GM12865 (cell line): ENCODE measurements around the gene TLCD4.

Source experiments
- DNase-seq: peaks from one replicate; pipeline ENCODE4 v3.0.0; 2010; ENCODE audit warnings: low read depth
- H3K4me3 ChIP-seq: 2 replicates; pipeline ENCODE4 v1.5.1; 2011; ENCODE audit warnings: mild to moderate bottlenecking, low read depth, low read length, control low read depth
- CTCF ChIP-seq: IDR thresholded peaks from 2 replicates; pipeline ENCODE4 v1.5.1; 2011; ENCODE audit warnings: low read length, control low read depth, low read depth, inconsistent platforms; ENCODE audit not compliant: insufficient read depth; ENCODE audit errors: missing control alignments

The TLCD4 gene

DNA sequence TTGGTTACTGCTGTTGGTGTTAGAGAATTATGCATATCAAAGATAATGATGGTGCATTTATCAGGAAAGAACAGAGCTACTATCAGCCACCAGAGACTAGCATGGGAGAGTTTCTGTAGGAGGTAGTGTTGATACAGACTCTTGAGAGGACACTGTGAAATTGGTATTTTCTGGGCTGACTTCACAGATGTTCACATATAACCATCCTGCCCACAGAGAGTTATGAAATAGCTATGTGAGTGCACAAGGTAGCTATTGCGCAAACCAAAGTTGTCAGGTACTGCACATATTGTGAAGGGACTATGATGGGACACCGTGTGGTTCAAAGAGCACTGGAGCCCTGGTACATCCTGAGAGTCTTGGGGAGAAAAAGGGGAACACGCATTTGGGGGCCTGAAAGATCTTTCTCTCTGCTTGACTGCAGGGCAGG lies 1.4 kb upstream of the TLCD4 start:
- DNase-seq: peak; percentile 17

GRCh38 chr1:95116580-95117206 lies 462 bp upstream of the TLCD4 start:
- H3K4me3 ChIP-seq: peak overlapping the region; percentile 76
- TF ChIP-seq CTCF: peak; percentile 61
- DNase-seq: peak; percentile 58

More for the DNA sequence above, 1.4 kb upstream of the TLCD4 start:
- H3K4me3 ChIP-seq: no peak overlapping the region
- TF ChIP-seq CTCF: no peak

GRCh38 chr1:95118067-95118499 lies 928 bp downstream of the TLCD4 start:
- DNase-seq: peak; percentile 21
- no peak for TF ChIP-seq CTCF
- no peak overlapping the region; the same call in none of the 2 replicates for H3K4me3 ChIP-seq

DNA sequence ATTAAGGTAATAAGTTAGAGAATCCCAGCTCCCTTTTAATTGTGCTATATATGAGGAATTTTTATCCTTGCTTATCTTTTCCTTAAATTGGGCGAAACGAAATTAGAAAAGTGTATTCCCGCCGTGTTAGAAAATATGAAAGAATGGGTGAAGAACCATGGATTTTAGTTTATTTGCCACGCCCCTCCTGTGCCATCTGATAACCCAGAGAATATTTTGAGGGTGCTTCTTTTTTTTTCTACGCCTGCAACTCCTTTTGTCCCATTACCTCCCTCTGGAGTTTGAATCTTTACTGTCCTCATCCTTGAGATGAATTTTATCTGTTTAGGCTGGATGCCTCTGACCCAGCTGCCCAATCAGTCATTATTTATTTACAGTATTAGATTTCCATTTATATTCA lies 1.6 kb downstream of the TLCD4 start:
- no peak for DNase-seq
- TF ChIP-seq CTCF: no peak
- H3K4me3 ChIP-seq: no peak overlapping the region

DNA sequence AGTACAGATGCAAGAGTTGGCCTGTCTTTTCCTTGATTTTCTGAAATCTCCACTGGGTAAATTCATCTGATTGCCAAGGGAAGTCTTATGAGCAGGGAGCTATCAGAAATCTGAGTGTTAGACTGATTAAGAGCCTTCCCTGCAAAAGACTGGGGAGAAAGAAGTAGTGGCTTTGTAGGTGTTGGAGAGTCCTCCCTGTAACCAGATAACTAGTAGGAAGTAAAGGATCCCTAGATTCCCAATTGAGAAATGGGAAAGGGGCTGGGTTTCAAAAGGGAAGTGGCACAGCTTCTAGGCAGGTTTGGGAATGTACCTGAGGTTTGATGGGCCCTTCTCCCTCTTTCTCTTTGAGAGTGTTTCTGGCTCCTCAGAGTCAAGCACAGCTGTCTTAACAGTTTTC lies 2.1 kb downstream of the TLCD4 start:
- TF ChIP-seq CTCF: no peak
- no peak for DNase-seq
- no peak overlapping the region for H3K4me3 ChIP-seq

- DNase-seq: no peak
- no peak overlapping the region for H3K4me3 ChIP-seq
- TF ChIP-seq CTCF: no peak
These were observed 5.1 kb downstream of the TLCD4 start for GRCh38 chr1:95122151-95122697.

GRCh38 chr1:95124342-95124741 lies 7.2 kb downstream of the TLCD4 start:
- no peak for TF ChIP-seq CTCF
- no peak overlapping the region for H3K4me3 ChIP-seq
- no peak for DNase-seq
